ENCODE data around the gene ZMYND8.

The ZMYND8 gene

GRCh38 chr20:47284373-47284772, 72.1 kb downstream of the ZMYND8 start:
- H3K4me2 ChIP-seq (ENCODE audit: low read depth, low read length) = no peak overlapping the region
- H3K4me3 ChIP-seq (ENCODE audit: low read length) = no peak overlapping the region
- DNase-seq = no peak
- H3K9me3 ChIP-seq (replicated peaks; ENCODE audit: insufficient read depth, low read length) = no peaks in the 10 kb centered on the region
- H2AFZ ChIP-seq (ENCODE audit: low read length) = no peak overlapping the region
- H4K20me1 ChIP-seq (ENCODE audit: insufficient read depth, low read length) = no peaks in the 10 kb centered on the region
- H3K27ac ChIP-seq (ENCODE audit: low read length) = no peak overlapping the region
- H3K36me3 ChIP-seq (replicated peaks; ENCODE audit: insufficient read depth, low read length) = peaks cover 11% of the 10 kb centered on the region
- no peaks in the 10 kb centered on the region for H3F3A ChIP-seq (ENCODE audit: insufficient read depth, low read length)
- TF ChIP-seq CTCF (IDR thresholded peaks at IDR 0.05; ENCODE audit: low read length) = no peak
- no peak for TF ChIP-seq EZH2 (optimal IDR thresholded peaks at IDR 0.05; ENCODE audit: low read depth, low read length)
- no peak for TF ChIP-seq EZH2phosphoT487 (IDR thresholded peaks at IDR 0.05; ENCODE audit: low read length)
- no peaks in the 10 kb centered on the region for H3K9me2 ChIP-seq (replicated peaks; ENCODE audit: insufficient read depth, low read length)
- H3K9ac ChIP-seq (ENCODE audit: low read length) = no peak overlapping the region
- H3K4me1 ChIP-seq (ENCODE audit: low read length) = no peaks in the 10 kb centered on the region
- H3K79me2 ChIP-seq (ENCODE audit: low read length) = peaks cover 15% of the 10 kb centered on the region; the same call in 1 of the 2 replicates
- no peaks in the 10 kb centered on the region for H3K27me3 ChIP-seq (replicated peaks; ENCODE audit: insufficient read depth, low read length)

DNA sequence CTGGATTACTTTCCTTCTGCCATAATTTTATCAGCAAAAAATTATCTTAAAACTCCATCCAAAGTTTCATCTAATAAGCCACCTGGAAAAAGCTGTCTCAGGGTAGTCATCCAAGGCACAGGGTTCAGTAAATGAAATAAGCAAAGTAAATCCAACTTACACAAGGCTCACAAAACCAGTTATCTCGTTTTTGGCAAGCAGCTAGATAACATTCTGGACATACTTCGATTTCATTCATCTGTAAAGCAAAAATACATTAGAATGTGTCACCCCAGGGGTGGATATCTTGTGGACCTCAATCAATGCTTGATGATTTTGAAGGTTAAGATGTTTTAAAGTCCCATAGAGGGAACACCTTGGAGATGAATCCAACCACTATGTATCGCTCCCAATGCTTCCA, 73.1 kb downstream of the ZMYND8 start:
- no peak overlapping the region for H3K4me3 ChIP-seq (ENCODE audit: low read length)
- no peaks in the 10 kb centered on the region for H3F3A ChIP-seq (ENCODE audit: insufficient read depth, low read length)
- no peaks in the 10 kb centered on the region for H3K4me1 ChIP-seq (ENCODE audit: low read length)
- H3K4me2 ChIP-seq (ENCODE audit: low read depth, low read length) = no peak overlapping the region
- TF ChIP-seq EZH2 (optimal IDR thresholded peaks at IDR 0.05; ENCODE audit: low read depth, low read length) (no peak), EZH2phosphoT487 (IDR thresholded peaks at IDR 0.05; ENCODE audit: low read length) (no peak), CTCF (IDR thresholded peaks at IDR 0.05; ENCODE audit: low read length) (no peak)
- H3K9me3 ChIP-seq (replicated peaks; ENCODE audit: insufficient read depth, low read length) = no peaks in the 10 kb centered on the region
- no peaks in the 10 kb centered on the region for H3K9me2 ChIP-seq (replicated peaks; ENCODE audit: insufficient read depth, low read length)
- peaks cover 11% of the 10 kb centered on the region for H3K36me3 ChIP-seq (replicated peaks; ENCODE audit: insufficient read depth, low read length)
- no peak overlapping the region for H2AFZ ChIP-seq (ENCODE audit: low read length)
- no peak overlapping the region for H3K9ac ChIP-seq (ENCODE audit: low read length)
- no peaks in the 10 kb centered on the region for H3K27me3 ChIP-seq (replicated peaks; ENCODE audit: insufficient read depth, low read length)
- H3K27ac ChIP-seq (ENCODE audit: low read length) = no peak overlapping the region
- peaks cover 18% of the 10 kb centered on the region for H3K79me2 ChIP-seq (ENCODE audit: low read length)
- no peaks in the 10 kb centered on the region for H4K20me1 ChIP-seq (ENCODE audit: insufficient read depth, low read length)
- no peak for DNase-seq

GRCh38 chr20:47282864-47283263, 73.6 kb downstream of the ZMYND8 start:
- Histone ChIP-seq H3K27ac (ENCODE audit: low read length) (no peak overlapping the region), H3K9me2 (replicated peaks; ENCODE audit: insufficient read depth, low read length) (no peaks in the 10 kb centered on the region), H3K4me2 (ENCODE audit: low read depth, low read length) (no peak overlapping the region), H3K79me2 (ENCODE audit: low read length) (peaks cover 18% of the 10 kb centered on the region), H3K4me1 (ENCODE audit: low read length) (no peaks in the 10 kb centered on the region), H3F3A (ENCODE audit: insufficient read depth, low read length) (no peaks in the 10 kb centered on the region), H3K27me3 (replicated peaks; ENCODE audit: insufficient read depth, low read length) (no peaks in the 10 kb centered on the region), H3K9me3 (replicated peaks; ENCODE audit: insufficient read depth, low read length) (no peaks in the 10 kb centered on the region), H4K20me1 (ENCODE audit: insufficient read depth, low read length) (no peaks in the 10 kb centered on the region), H3K9ac (ENCODE audit: low read length) (no peak overlapping the region), H2AFZ (ENCODE audit: low read length) (no peak overlapping the region), H3K4me3 (ENCODE audit: low read length) (no peak overlapping the region), H3K36me3 (replicated peaks; ENCODE audit: insufficient read depth, low read length) (peaks cover 11% of the 10 kb centered on the region)
- DNase-seq = no peak
- TF ChIP-seq EZH2 (optimal IDR thresholded peaks at IDR 0.05; ENCODE audit: low read depth, low read length) (no peak), CTCF (IDR thresholded peaks at IDR 0.05; ENCODE audit: low read length) (no peak), EZH2phosphoT487 (IDR thresholded peaks at IDR 0.05; ENCODE audit: low read length) (no peak)
